Raji (cell line): ENCODE measurements around the gene ST6GALNAC6.

Source experiments
- POLR2A ChIP-seq: IDR thresholded peaks from 2 replicates; pipeline ENCODE4 v1.6.1; 2011; ENCODE audit warnings: low read depth, low read length, control low read depth; ENCODE audit not compliant: insufficient read depth

The ST6GALNAC6 gene

DNA sequence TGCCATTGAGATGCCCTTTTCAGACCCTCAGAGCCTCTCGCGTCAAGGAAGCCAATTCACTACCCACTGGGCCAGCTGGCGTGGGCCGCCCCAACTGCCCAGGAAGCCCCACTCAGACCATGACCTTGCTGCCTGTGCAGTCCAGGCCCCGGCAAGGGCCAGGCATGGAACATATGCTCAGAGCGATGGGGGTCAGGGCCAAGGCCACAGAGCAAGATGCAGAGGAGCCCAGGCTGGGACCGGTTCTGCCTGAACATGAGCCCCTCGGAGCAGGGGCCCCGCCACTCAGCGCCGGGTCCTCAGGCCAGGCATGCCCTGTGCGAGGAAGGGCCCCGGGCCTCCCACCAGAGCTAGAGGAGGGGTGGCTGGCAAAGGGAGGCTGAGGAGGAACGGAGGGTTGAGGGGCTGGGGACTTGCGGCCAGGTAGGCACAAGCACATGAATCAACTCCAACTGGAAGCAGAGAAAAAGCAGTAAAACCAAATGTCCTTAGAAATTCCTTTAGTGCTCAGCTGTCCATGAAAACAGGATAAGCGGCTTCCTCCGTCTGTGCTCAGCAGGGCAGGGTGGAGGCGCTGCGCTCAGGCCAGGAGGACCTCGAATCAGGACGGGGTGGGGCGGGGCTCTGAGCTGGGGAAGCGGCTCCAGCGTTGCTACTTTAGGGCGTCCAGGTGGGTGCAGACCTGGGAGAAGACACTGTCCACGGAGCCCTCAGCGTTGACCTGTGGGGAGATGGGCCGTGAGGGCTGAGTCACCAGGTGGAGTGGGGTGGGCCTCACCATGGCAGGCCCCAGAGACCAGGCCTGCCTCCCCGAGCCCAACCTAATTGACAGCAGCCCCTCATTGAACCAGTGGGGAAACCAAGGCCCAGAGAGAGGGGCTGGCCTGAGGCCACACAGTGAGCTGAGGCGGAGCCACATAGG is 31.8 kb downstream of the ST6GALNAC6 start:
- no peak for TF ChIP-seq POLR2A

GRCh38 chr9:127866535-127866934 is 32.9 kb downstream of the ST6GALNAC6 start:
- TF ChIP-seq POLR2A: no peak

- no peak for TF ChIP-seq POLR2A
Measured at GRCh38 chr9:127865645-127866464, 33.5 kb downstream of the ST6GALNAC6 start.

DNA sequence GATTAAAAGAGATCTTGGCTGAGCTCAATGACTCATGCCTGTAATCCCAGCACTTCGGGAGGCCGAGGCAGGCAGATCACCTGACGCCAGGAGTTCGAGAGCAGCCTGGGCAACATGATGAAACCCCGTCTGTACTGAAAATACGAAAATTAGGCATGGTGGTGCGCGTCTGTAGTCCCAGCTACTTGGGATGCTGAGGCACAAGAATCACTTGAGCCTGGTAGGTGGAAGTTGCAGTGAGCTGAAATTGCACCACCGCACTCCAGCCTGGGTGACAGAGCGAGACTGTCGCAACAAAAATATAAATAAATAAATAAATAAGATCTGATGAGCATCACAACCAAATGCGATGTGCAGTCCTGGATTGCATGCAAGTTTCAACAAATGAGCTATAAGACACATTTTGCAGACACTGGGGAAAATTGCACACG is 36.2 kb downstream of the ST6GALNAC6 start:
- TF ChIP-seq POLR2A: no peak

GRCh38 chr9:127862075-127863011 is 37.1 kb downstream of the ST6GALNAC6 start:
- no peak for TF ChIP-seq POLR2A

DNA sequence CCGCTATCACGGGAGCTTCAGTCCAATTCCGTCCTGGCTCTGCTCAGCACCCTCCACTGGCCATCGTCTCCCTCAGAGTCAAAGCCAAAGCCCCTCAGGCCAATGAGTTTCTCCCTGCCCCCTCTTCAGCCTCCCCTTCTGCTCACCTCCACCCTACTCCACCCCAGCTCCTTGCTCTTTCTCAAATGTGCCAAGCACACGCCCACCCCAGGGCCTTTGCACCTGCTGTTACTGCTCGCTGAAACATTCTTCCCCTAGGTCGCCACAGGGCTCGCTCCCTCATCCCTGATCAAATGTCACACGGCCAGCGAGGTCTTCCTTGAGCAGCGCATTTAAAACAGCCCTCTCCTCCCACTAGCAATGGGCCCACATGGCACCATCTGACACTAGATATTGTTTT is 38.6 kb downstream of the ST6GALNAC6 start:
- TF ChIP-seq POLR2A: no peak

- no peak for TF ChIP-seq POLR2A
Measured at GRCh38 chr9:127860260-127860659, 39.1 kb downstream of the ST6GALNAC6 start.

DNA sequence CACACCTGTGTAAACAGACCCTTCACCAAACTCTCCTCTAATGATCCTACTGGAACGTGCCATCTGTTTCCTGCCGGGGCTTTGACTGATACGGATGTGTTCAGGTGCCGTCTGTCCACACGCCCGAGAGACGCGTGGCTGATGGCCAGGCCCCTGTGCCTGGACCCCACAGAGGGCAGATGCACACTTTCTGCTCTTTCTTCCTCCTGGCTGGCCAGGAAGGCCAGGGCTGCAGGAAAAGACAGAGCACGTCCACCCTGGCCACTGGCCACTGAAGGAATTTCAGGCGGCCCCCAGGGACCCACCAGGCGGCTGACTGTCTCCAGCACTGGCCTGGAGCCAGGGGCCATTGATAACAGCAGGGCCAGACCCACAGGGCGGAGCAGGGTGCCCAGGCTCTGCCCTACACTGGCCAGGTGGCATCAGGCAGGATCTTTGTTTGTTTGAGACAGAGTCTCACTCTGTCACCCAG is 41.3 kb downstream of the ST6GALNAC6 start:
- no peak for TF ChIP-seq POLR2A

DNA sequence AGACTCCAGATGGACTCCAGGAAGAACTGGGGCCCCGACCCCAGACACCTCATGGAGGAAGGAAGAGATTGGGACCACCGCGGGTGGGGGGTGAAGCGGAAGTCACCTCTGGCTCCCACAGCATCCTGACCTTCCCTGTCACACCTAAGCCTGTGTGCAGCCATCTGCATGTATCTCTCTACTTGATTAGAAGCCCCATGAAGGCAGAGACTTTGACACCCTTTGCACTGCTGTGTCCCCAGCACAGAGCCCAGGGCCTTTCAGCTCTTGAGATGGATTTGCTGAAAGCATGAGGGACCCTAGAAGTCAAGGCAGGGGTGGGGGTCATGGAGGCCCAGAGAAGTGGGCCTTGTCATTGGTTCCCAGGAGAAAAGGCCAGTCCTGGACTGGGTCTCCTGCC is 42.1 kb downstream of the ST6GALNAC6 start:
- TF ChIP-seq POLR2A: no peak

DNA sequence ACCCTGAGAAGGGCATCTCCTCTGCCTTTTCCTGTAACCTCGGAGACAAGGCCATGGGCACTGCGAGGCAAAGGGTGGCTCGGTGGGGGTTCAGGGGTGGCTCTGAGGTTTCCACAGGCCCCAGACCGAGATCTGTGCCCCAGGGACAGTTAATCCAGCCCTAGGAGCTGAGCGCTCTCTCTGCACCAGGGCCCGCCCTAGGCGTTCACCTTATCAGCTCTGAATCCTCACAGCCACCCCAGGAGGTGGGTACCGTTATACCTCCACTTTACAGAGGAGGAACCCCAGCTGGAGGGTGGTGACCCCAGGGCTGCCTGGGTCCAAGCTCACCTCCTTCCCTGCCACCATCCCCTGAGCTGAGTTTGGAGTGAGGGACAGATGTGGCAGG is 42.7 kb downstream of the ST6GALNAC6 start:
- TF ChIP-seq POLR2A: no peak

- TF ChIP-seq POLR2A: no peak
Measured at GRCh38 chr9:127856094-127856728, 43.2 kb downstream of the ST6GALNAC6 start.

DNA sequence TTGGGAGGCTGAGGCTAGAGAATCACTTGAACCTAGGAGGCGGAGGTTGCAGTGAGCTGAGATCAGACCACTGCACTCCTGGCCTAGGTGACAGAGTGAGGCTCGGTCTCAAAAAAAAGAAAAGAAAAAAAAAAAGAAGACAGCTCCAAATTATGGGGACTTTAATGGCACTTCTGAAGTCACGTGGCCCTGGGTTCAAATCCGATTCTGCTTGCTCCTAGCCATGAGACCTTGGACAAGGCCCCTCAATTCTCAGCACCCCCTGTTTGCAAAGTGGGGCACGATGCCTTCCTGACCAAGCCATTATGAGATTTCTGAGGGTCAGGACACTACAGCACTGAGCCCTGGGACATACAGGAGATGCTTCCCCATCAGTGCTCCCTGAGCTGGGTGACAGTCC is 43.9 kb downstream of the ST6GALNAC6 start:
- no peak for TF ChIP-seq POLR2A

GRCh38 chr9:127854960-127855359 is 44.4 kb downstream of the ST6GALNAC6 start:
- no peak for TF ChIP-seq POLR2A

DNA sequence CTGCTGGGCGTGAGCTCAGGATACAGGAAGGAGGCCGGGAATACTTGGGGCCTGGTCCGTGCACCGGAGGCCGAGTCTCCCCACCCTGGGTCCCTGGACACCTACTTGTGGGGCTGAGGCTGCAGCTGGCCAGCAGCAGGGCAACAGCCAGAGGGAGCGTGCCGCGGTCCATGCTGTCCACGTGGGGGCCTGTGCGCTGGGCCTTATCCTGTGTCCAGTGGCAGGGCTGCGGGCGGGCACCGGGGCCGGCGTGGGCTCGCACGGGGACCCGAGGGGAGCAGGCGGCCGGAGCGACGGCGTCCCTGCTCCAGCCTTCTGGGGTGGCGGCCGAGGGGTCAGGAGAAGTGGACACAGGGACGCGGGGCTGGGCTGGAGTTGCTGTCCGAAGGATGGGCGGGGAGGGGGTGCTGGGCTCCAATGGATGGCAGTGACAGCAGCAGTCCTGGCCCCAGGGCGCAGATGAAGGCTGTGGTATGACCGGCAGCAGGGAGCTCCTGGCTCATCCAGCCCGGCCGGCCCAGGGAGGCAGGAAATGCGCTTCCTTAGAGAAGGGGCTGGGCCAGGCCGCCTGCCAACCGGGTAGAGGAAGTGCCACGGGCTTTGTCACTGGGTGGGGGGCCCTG is 45.1 kb downstream of the ST6GALNAC6 start, which contains the start of gene ENG:
TSS of gene ENG (minus strand) at position 475 of the 623 bp plus-strand sequence. CDS start at position 172, 303 bp downstream.
- TF ChIP-seq POLR2A: no peak
